HG02885 (cell line): ENCODE results near the gene CCDC175.
A peak's percentile ranks its signal among the peaks of the same experiment; 100 is the strongest.

ENCODE experiments used
- ATAC-seq: cut with Tn5 transposase; IDR thresholded peaks from one replicate; pipeline ENCODE4 v1.9.1; 2021; ENCODE audit warnings: mild to moderate bottlenecking; ENCODE audit not compliant: unreplicated experiment, poor library complexity

The CCDC175 gene

DNA sequence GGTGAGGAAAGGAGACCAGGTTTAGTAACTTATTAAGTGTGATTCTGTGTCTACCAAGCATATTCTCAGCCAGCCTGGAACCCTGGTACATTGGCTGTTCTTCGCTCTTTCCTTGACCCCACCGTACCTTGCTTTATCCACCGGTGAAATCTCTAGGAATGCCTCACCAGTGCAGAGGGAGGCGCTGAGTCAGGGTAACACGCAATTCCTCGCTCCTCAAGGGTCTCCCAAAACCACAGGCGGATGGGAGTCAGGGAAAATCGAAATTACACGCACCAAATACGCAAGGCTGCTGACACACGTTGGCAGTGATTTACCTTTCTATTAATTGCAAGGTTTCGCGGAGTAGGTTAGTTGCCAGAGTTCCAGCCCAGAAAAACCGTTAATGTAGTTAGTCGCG is 93.2 kb downstream of the CCDC175 start:
- ATAC-seq: no peak

DNA sequence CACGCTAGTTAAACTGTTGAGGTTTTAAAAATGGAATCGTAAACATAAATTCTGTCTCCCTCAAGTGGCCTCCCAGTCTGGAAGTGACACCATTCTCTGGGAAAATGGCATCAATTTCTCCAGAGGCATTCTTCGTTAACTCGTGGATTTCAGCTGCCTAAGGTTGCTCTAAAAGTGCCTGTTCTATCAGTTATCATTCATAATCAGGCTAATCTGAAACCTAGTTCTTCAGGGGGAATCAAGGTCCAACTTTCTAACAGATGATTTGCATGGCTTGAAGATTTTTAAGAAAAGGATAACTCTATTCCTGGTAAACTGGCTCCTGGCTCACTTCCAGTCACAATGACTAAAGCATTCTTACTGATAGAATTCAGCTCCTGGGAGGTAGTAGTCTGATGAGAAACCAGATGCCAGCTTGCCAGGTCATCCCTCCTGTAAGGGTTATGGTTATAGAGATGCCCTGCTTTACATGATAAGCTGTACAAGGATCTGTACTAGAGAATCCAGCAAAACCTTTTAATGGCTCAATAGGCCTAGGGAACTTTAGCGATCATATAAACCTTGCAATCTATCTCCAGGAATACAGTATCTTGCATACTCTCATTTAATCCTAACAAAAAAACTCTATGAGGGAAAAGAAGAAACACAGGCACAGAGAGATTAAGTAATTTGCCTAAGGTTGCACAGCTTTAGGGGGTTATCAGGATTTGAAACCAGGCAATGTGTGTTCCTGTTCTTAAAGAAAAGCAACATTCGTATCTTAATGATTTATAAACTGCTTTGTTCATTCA is 93.9 kb downstream of the CCDC175 start:
- no peak for ATAC-seq

GRCh38 chr14:59481871-59482540 is 94.6 kb downstream of the CCDC175 start:
- ATAC-seq: no peak

DNA sequence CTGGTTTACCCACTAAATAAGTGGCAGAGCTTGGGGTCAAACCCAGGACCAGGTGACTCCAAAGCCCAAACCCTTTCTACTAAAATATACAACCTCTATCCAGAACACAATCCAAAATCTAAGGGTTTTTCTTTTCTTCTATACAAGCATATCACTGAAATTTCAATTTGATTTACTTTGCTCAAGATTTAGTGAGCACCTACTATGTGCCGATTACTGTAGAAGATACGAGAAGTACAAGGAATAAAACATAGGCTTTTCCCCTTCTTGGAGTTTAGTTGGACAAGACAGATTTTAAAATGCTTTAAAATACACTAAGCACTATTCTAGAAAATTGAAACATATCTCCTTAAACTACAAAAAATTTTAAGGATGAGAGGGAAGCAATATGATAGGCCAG is 95.2 kb downstream of the CCDC175 start:
- ATAC-seq: no peak

DNA sequence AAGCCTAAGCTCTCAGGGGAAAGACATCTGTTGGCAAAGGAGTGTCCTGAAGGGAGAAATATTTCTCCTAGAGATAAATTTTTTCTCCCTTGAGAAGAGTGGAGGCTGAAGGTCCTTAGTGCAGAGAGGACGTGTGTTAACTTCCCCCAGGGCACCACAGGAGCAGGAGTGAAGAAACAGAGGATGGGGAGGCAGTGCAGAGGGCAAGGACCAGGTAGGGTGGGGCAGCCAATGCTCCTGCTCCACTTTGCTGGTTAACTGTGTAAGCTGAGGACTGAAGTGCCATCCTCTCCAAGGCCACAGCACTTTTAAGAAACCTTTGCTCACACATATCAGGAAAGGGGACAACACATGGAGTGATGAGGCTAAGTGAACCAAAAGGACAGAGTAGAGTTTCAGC is 96.4 kb downstream of the CCDC175 start:
- ATAC-seq: no peak

DNA sequence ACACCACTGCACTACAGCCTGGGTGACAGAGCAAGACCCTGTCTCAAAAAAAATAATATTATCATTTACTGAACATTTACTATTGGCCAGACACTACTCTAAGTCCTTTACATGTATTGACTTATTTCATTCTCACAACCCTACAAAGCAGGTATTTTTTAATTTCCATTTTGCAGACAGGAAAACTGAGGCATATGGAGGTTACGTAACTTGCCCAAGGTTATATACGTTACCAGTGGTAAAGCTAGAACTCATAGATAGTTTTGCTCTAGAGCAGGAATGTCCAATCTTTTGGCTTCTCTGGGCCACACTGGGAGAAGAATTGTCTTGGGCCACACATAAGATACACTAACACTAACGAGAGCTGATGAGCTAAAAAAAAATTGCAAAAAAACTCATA is 98.1 kb downstream of the CCDC175 start:
- ATAC-seq: no peak

- ATAC-seq: no peak
Observed at GRCh38 chr14:59475709-59476108, 100.9 kb downstream of the CCDC175 start.

DNA sequence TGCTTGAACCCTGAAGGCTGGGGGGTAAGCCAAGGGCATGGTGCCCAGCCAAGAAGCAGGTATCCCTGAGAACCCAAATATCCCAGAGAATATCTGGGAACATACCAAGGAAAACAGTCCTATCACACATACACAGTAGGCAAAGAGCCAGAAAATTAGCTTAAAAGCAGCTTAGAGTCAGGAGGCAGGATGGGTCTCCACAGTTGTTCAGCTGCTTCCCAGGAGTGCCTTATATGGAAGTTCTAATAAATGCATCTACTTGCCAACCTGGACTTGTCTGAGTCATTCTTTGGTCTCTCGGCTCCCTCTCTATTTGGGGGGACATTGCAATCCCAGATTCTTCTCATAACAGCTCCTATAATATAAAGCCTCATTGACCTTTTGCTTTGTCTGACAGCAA is 102.4 kb downstream of the CCDC175 start:
- ATAC-seq: no peak

DNA sequence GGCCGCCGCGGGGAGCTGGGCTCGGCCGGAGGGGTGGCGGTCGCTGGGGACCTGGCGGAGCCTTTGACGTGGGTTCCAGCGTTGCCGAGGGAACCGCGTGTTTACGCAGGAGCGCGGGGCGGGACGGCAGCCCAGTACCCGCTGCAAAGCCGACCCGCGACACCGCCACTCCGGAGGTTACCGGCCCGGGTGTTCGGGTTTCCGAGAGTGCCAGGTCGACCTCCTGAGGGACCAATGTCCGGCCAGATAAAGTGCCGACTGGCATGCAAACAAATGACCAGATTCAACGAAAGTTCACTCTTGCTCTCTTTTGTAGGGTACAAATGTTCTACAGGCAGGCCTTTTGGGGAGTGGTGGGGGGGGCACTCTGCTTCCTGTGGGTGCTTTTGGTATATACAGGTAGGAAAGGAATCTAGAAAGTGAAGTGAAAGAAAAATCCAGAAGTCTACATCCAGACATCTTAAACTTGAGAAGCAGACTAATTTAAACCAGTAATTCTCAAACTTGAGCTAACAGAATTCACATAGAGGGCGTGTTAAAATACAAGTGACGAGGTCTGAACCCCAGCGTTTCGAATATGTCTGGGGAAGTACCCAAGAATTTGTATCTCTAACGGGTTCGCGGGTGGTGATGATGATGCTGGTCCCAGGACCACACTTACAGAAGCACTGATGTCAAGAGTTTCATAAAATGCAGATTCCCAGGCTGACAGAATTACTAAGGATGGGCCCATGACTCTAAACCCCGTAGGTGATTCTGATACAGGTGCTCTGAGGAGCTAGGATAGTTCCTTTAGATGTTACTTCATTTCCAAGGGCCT is 111.1 kb downstream of the CCDC175 start, which contains the start of gene GPR135:
Gene GPR135, minus strand, starts transcription at position 65 of the 820 bp plus-strand sequence. CDS start 154 bp downstream, outside the sequence.
- ATAC-seq: peak; percentile 39

DNA sequence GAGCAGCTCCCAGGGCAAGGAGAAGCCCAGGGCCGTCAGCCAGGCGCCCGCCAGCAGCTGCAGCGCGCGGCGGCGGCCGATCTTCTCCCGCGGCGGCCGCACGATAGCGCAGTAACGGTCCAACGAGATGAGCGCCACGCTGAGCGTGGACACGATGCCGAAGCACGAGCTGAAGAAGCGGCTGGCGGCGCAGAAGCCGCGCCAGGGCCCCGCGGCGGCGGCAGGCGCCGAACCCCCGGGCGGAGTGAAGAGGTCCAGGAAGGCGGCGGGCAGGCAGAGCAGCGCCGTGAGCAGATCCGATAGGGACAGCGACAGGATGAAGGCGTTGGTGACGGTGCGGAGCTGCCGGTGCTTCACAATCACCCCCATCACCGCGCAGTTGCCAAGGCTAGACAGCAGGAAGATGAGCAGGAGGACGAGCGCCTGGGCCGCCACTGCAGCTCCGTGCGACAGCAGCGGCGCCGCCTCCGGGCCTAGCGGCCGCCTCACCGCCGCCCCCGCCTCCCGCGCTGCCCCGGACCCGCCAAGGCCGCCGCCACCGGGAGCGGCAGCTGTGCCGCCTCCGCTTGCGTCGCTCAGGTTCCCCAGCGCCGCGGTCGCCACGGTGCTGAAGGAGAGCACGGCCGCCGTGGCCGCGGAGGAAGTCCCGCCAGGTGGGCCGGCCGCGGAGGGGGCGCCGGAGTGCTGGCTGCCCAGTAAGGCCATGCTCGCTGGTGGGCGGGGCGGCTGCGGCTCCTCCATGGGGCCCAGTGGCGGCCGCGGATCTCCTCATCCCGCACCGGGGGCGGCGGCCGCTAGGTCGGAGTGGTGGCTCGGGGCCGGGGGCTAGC is 111.9 kb downstream of the CCDC175 start:
- ATAC-seq: peak; percentile 76

DNA sequence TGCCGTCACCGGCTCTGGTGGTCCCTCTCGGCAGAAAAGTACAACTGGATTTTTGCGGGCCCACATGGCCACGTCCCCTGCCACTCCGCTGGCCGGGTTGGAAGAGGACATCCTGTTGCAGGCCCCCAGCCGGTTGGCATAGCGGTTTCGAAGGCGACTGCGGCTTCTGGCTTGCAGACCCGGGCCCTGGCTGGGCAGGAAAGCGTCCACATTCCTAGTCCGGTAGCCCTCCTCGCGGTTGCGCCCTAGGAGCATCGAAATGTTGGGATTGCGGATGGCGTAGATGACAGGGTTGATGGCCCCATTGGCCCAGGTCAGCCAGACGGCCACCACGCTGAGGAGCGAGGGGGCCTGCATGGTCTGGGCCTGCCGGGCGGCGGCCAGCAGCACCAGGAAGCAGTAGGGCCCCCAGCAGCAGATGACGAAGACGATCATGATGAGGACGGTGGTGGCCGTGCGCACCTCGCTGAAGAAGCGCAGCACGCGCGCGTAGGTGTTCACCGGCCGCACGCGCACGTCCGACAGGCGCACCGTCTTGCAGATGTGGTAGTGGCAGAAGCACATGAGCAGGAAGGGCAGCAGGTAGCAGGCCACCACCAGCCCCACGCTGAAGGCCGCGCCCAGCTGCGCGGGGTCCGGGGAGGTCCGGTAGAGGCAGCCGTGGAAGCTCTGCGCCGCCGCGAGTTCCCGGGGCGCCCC is 112.7 kb downstream of the CCDC175 start:
- no peak for ATAC-seq

DNA sequence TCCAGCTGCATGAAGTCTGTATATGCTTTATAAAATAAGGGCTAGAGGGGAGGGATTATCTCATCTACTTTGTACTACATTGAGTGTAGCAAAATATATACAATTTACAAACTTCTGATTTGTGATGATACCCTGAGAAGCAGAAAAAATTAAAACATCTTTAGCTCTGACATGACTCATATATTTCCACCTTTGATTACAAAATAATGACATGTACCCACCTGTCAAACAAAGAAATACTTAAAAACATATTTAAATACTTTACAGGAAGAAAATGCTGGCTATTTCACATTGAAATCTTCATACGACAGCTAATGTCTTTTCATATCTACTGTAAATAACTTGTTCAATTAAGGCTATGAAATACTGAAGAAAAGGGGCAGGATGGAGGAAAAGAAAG is 114.7 kb downstream of the CCDC175 start:
- ATAC-seq: no peak

DNA sequence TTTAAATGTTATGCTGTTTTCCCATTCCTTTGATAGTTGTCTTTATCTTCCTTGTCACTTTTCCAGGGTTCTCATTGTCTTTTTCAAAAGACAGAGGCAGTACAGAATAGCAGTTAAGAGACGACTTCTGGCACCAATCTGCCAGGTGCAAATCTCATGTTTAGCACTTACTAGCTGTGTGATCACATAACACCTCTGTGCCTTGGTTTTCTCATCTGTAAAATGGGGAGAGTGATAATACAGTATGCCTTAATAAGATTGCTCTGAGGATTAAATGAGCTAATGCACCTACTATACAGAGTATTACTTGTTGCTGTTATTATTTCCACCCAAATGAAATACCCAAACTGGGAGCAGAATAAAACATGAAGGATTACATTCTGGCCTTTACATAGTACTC is 116.2 kb downstream of the CCDC175 start:
- no peak for ATAC-seq

GRCh38 chr14:59458486-59458885 is 118.1 kb downstream of the CCDC175 start:
- no peak for ATAC-seq

- ATAC-seq: no peak
Observed at GRCh38 chr14:59455411-59455810, 121.2 kb downstream of the CCDC175 start.
